CD1c-positive myeloid dendritic cell (primary cell): Measurements from ENCODE around the gene BSND.

ENCODE experiments used
- DNase-seq: peaks from one replicate; pipeline ENCODE4 v3.0.0-alpha.2; 2016; ENCODE audit errors: extremely low spot score

The BSND gene

GRCh38 chr1:55045430-55045829 lies 46.7 kb downstream of the BSND start:
- DNase-seq = no peak

- DNase-seq = no peak
Measured at GRCh38 chr1:55046871-55047270, 48.1 kb downstream of the BSND start.

- no peak for DNase-seq
Measured at GRCh38 chr1:55047611-55048010, 48.9 kb downstream of the BSND start.

GRCh38 chr1:55048453-55049270 lies 49.9 kb downstream of the BSND start:
- no peak for DNase-seq

GRCh38 chr1:55049271-55049913 lies 50.7 kb downstream of the BSND start:
- no peak for DNase-seq

GRCh38 chr1:55049914-55050278 lies 51.2 kb downstream of the BSND start:
- no peak for DNase-seq

GRCh38 chr1:55050283-55050682 lies 51.5 kb downstream of the BSND start:
- no peak for DNase-seq

- no peak for DNase-seq
Measured at GRCh38 chr1:55051169-55051568, 52.4 kb downstream of the BSND start.

GRCh38 chr1:55051621-55052020 lies 52.9 kb downstream of the BSND start:
- no peak for DNase-seq

- no peak for DNase-seq
Measured at GRCh38 chr1:55052221-55053142, 53.7 kb downstream of the BSND start.

GRCh38 chr1:55053265-55053954 lies 54.7 kb downstream of the BSND start:
- no peak for DNase-seq

GRCh38 chr1:55054396-55054795 lies 55.7 kb downstream of the BSND start:
- no peak for DNase-seq

GRCh38 chr1:55055084-55055882 lies 56.5 kb downstream of the BSND start:
- no peak for DNase-seq

GRCh38 chr1:55055951-55056631 lies 57.4 kb downstream of the BSND start:
- DNase-seq = no peak

- DNase-seq = no peak
Measured at GRCh38 chr1:55056632-55056992, 57.9 kb downstream of the BSND start.

- DNase-seq = no peak
Measured at GRCh38 chr1:55057270-55057955, 58.7 kb downstream of the BSND start.

GRCh38 chr1:55057956-55058298 lies 59.2 kb downstream of the BSND start:
- no peak for DNase-seq

- no peak for DNase-seq
Measured at GRCh38 chr1:55059302-55060132, 60.8 kb downstream of the BSND start.
